SK-N-SH (cell line): Measurements from ENCODE around the gene OLFML1. TPM values are rescaled to one million over a fixed set of nuclear protein-coding genes. Genes with fewer than 3 reads are reported as not detected.

Experiments
- CTCF ChIA-PET: fragments of 300-600, 350-600 bp; formaldehyde crosslinking; extraction: SDS; loops from one replicate; lab custom pipeline; 2021; lab: Yijun Ruan, JAX
- POLR2A ChIA-PET: fragments of 350-600 bp; sonication (Branson Sonifier 250); formaldehyde crosslinking; extraction: SDS; loops from one replicate; lab custom pipeline; 2020; ENCODE audit warnings: antibody characterized with exemption, inconsistent platforms; lab: Yijun Ruan, JAX
- DNase-seq: peaks from one replicate; pipeline ENCODE4 v3.0.0; 2012
- H2AFZ ChIP-seq: fragments of 200-600 bp; sonication (generic); 2 replicates; pipeline ENCODE4 v1.8.1; 2016; ENCODE audit warnings: antibody characterized with exemption, mild to moderate bottlenecking, low read depth
- H3F3A ChIP-seq: fragments of 200-600 bp; sonication (generic); replicated peaks from 2 replicates; pipeline ENCODE3; 2016; ENCODE audit warnings: antibody characterized with exemption, mild to moderate bottlenecking; ENCODE audit not compliant: insufficient read depth
- H3K27ac ChIP-seq, 2 experiments: fragments of 200-500 bp in 1 of 2; fragments of 200-600 bp in 1 of 2; sonication (Bioruptor generic) in 1 of 2; sonication (generic), shearing (Covaris generic) in 1 of 2; 2 replicates each; pipeline versions ENCODE4 v1.5.1 to v1.6.1; 2014 to 2016; ENCODE audit warnings: low read depth in 2 of 2, inconsistent platforms in 1 of 2, low read length in 1 of 2, mild to moderate bottlenecking in 1 of 2, mixed read lengths in 1 of 2
- H3K27me3 ChIP-seq: fragments of 200-600 bp; sonication (generic), shearing (Covaris generic); 2 replicates; pipeline ENCODE4 v1.6.1; 2016; ENCODE audit warnings: mixed run types; ENCODE audit not compliant: insufficient read depth
- H3K36me3 ChIP-seq, 2 experiments: fragments of 200-500 bp in 1 of 2; fragments of 200-600 bp in 1 of 2; sonication (Bioruptor generic) in 1 of 2; sonication (generic) in 1 of 2; replicated peaks in 1 of 2; 2 replicates each; pipeline versions ENCODE3 to v1.5.1; 2014 to 2016; ENCODE audit warnings: low read length in 1 of 2, mild to moderate bottlenecking in 1 of 2; ENCODE audit not compliant: insufficient read depth in 2 of 2, control insufficient read depth in 1 of 2
- H3K4me1 ChIP-seq, 2 experiments: fragments of 200-500 bp in 1 of 2; fragments of 200-600 bp in 1 of 2; sonication (Bioruptor generic) in 1 of 2; sonication (generic), shearing (Covaris generic) in 1 of 2; 2 replicates each; pipeline versions ENCODE4 v1.5.1 to v1.6.1; 2014 to 2016; ENCODE audit warnings: low read depth in 1 of 2, low read length in 1 of 2, mixed run types in 1 of 2; ENCODE audit not compliant: insufficient read depth in 2 of 2, control insufficient read depth in 1 of 2
- H3K4me2 ChIP-seq: fragments of 200-600 bp; sonication (generic), shearing (Covaris generic); 2 replicates; pipeline ENCODE4 v1.6.1; 2017; ENCODE audit warnings: mixed run types
- H3K4me3 ChIP-seq, 2 experiments: fragments of 200-500 bp in 1 of 2; fragments of 200-600 bp in 1 of 2; sonication (Bioruptor generic) in 1 of 2; sonication (generic), shearing (Covaris generic) in 1 of 2; 2 replicates each; pipeline versions ENCODE4 v1.5.1 to v1.8.1; 2014 to 2016; ENCODE audit warnings: low read depth in 2 of 2, inconsistent platforms in 1 of 2, low read length in 1 of 2, mild to moderate bottlenecking in 1 of 2, mixed read lengths in 1 of 2, moderate library complexity in 1 of 2
- H3K79me2 ChIP-seq: fragments of 200-600 bp; sonication (generic); 2 replicates; pipeline ENCODE4 v1.8.1; 2017; ENCODE audit warnings: mild to moderate bottlenecking; ENCODE audit not compliant: insufficient read depth
- H3K9ac ChIP-seq: fragments of 200-600 bp; sonication (generic); 2 replicates; pipeline ENCODE4 v1.6.1; 2017; ENCODE audit warnings: mixed run types
- H3K9me2 ChIP-seq: fragments of 200-600 bp; sonication (generic); 2 replicates; pipeline ENCODE4 v1.6.1; 2017; ENCODE audit warnings: mixed run types
- H3K9me3 ChIP-seq: fragments of 200-600 bp; sonication (generic); 2 replicates; pipeline ENCODE4 v1.6.1; 2017; ENCODE audit warnings: mixed run types, mild to moderate bottlenecking, moderate library complexity
- H4K20me1 ChIP-seq: fragments of 200-600 bp; sonication (generic); 2 replicates; pipeline ENCODE4 v1.6.1; 2017; ENCODE audit warnings: mild to moderate bottlenecking, mixed run types; ENCODE audit not compliant: insufficient read depth
- ELF1 ChIP-seq: IDR thresholded peaks from 2 replicates; pipeline ENCODE4 v1.4.0; 2012
- EP300 ChIP-seq, 2 experiments: IDR thresholded peaks; 2 replicates each; pipeline versions ENCODE4 v1.4.0 to v1.6.1; 2012; ENCODE audit warnings: borderline replicate concordance in 1 of 2, low read depth in 1 of 2, low read length in 1 of 2
- FOSL2 ChIP-seq: IDR thresholded peaks from 2 replicates; pipeline ENCODE4 v1.4.0; 2012; ENCODE audit warnings: low read depth, mild to moderate bottlenecking, moderate library complexity, borderline replicate concordance
- GABPA ChIP-seq: IDR thresholded peaks from 2 replicates; pipeline ENCODE4 v1.4.0; 2012; ENCODE audit warnings: low read depth, mild to moderate bottlenecking
- GATA2 ChIP-seq: sonication (generic); formaldehyde crosslinking; IDR thresholded peaks from 2 replicates; pipeline ENCODE4 v1.5.0; 2020; ENCODE audit warnings: mild to moderate bottlenecking, missing genetic modification reagents
- JUND ChIP-seq: IDR thresholded peaks from 2 replicates; pipeline ENCODE4 v1.4.0; 2012
- MEF2A ChIP-seq: IDR thresholded peaks from 2 replicates; pipeline ENCODE4 v1.4.0; 2012; ENCODE audit warnings: low read depth, borderline replicate concordance
- MXI1 ChIP-seq: IDR thresholded peaks from 2 replicates; pipeline ENCODE4 v1.6.1; 2012; ENCODE audit warnings: mild to moderate bottlenecking, low read depth, low read length, improper control_type of control experiment
- NRF1 ChIP-seq: IDR thresholded peaks from 2 replicates; pipeline ENCODE4 v1.6.1; 2012; ENCODE audit warnings: low read depth, mild to moderate bottlenecking, low read length
- RCOR1 ChIP-seq: fragments of 150-350 bp; IDR thresholded peaks from 2 replicates; pipeline ENCODE4 v1.6.1; 2017; ENCODE audit warnings: antibody characterized with exemption, low read length
- SIN3A ChIP-seq: IDR thresholded peaks from 2 replicates; pipeline ENCODE4 v1.6.1; 2012; ENCODE audit warnings: low read depth, mild to moderate bottlenecking, low read length, moderate library complexity, borderline replicate concordance
- SMC3 ChIP-seq: IDR thresholded peaks from 2 replicates; pipeline ENCODE4 v1.6.1; 2012; ENCODE audit warnings: low read depth, low read length, improper control_type of control experiment
- TAF1 ChIP-seq: IDR thresholded peaks from 2 replicates; pipeline ENCODE4 v1.6.1; 2012; ENCODE audit warnings: low read depth, mild to moderate bottlenecking, low read length, moderate library complexity, borderline replicate concordance
- USF2 ChIP-seq: fragments of 150-350 bp; IDR thresholded peaks from 2 replicates; pipeline ENCODE4 v1.6.1; 2017; ENCODE audit warnings: antibody characterized with exemption, low read length, low read depth, borderline replicate concordance
- ZBTB33 ChIP-seq: IDR thresholded peaks from 2 replicates; pipeline ENCODE4 v1.4.0; 2012; ENCODE audit warnings: low read depth, borderline replicate concordance
- WGBS: methylation state at CpG from one replicate; pipeline ENCODE4 v1.1.6; 2017; ENCODE audit warnings: low lambda C conversion rate; 5-methylcytosine and 5-hydroxymethylcytosine counted together
- polyA plus RNA-seq, 3 experiments: library from polyadenylated mRNA; depleted of rRNA; stranded (reverse); fragments of >200 nt; gene quantifications; 2 replicates each; pipeline ENCODE4 v1.2.3, GENCODE V29; 2012
- TF ChIP-seq, protein P1 (sequence below): IDR thresholded peaks from 2 replicates; pipeline ENCODE4 v1.6.1; 2012; ENCODE audit warnings: mild to moderate bottlenecking, low read depth, low read length, moderate library complexity

Gene OLFML1
- polyA plus RNA-seq, 1 of the 3 experiments (the other 2 are of a cell fraction): not detected

GRCh38 chr11:7506243-7506642 lies 20.9 kb downstream of the OLFML1 start:
- ChIA-PET CTCF (interaction anchor here (0.9 to 2.4 kb wide), 2 partner anchors 65 to 67 kb away, joined by 3 to 6 read pairs; no protein-coding TSS in a partner anchor), POLR2A (no interaction called here)
- WGBS: 58% methylated on average over 3 of the region's 3 CpGs
- H3K27me3 ChIP-seq: no peaks in the 10 kb centered on the region
- H4K20me1 ChIP-seq: no peaks in the 10 kb centered on the region
- H3K36me3 ChIP-seq: no peaks in the 10 kb centered on the region
- H3K9me2 ChIP-seq: no peaks in the 10 kb centered on the region
- H3K4me1 ChIP-seq: peaks cover 0 to 5% of the 10 kb centered on the region in 2 experiments; a peak in 1 of 4 replicates
- no peak for TF ChIP-seq RCOR1
- TF ChIP-seq JUND: no peak
- TF ChIP-seq TAF1: no peak
- no peak for TF ChIP-seq GABPA
- no peak for TF ChIP-seq MEF2A
- no peak for TF ChIP-seq ZBTB33
- TF ChIP-seq, protein P1, sequence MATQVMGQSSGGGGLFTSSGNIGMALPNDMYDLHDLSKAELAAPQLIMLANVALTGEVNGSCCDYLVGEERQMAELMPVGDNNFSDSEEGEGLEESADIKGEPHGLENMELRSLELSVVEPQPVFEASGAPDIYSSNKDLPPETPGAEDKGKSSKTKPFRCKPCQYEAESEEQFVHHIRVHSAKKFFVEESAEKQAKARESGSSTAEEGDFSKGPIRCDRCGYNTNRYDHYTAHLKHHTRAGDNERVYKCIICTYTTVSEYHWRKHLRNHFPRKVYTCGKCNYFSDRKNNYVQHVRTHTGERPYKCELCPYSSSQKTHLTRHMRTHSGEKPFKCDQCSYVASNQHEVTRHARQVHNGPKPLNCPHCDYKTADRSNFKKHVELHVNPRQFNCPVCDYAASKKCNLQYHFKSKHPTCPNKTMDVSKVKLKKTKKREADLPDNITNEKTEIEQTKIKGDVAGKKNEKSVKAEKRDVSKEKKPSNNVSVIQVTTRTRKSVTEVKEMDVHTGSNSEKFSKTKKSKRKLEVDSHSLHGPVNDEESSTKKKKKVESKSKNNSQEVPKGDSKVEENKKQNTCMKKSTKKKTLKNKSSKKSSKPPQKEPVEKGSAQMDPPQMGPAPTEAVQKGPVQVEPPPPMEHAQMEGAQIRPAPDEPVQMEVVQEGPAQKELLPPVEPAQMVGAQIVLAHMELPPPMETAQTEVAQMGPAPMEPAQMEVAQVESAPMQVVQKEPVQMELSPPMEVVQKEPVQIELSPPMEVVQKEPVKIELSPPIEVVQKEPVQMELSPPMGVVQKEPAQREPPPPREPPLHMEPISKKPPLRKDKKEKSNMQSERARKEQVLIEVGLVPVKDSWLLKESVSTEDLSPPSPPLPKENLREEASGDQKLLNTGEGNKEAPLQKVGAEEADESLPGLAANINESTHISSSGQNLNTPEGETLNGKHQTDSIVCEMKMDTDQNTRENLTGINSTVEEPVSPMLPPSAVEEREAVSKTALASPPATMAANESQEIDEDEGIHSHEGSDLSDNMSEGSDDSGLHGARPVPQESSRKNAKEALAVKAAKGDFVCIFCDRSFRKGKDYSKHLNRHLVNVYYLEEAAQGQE: no peak
- TF ChIP-seq USF2: no peak
- no peak for TF ChIP-seq GATA2 (CRISPR knock-in tag)
- no peak for TF ChIP-seq ELF1
- TF ChIP-seq MXI1: no peak
- TF ChIP-seq FOSL2: no peak
- no peak for TF ChIP-seq SMC3
- no peak for TF ChIP-seq NRF1
- no peak for TF ChIP-seq EP300 (IDR thresholded peaks at IDR 0.05; ENCODE audit: borderline replicate concordance in 1 of 2, low read depth in 1 of 2, low read length in 1 of 2)
- no peak for TF ChIP-seq SIN3A
- TF ChIP-seq, all 33 proteins: peak for 0
- Histone ChIP-seq H3K79me2 (no peaks in the 10 kb centered on the region), H2AFZ (no peak overlapping the region), H3F3A (no peaks in the 10 kb centered on the region), H3K4me2 (no peak overlapping the region), H3K9me3 (no peaks in the 10 kb centered on the region), H3K27ac (no peak overlapping the region), H3K9ac (no peak overlapping the region), H3K4me3 (no peak overlapping the region)
- DNase-seq: no peak
